ENCODE results near the gene TOP2B. TPM values are rescaled to one million over a fixed set of nuclear protein-coding genes. Genes with fewer than 3 reads are reported as not detected.

Gene TOP2B
- total and polyA plus RNA-seq, 5 donors: 63.6 to 112 (median 99.9) TPM

- ATAC-seq (no peak), DNase-seq (no peak)
- H3K27ac ChIP-seq (ENCODE audit: low read length): no peak overlapping the region
- H3K4me1 ChIP-seq (ENCODE audit: control insufficient read depth, insufficient read depth, low read length): no peaks in the 10 kb centered on the region
- WGBS: 93% methylated on average over 2 of the region's 2 CpGs
- no peaks in the 10 kb centered on the region for H3K9me3 ChIP-seq (ENCODE audit: control insufficient read depth, low read length)
- H3K27me3 ChIP-seq (ENCODE audit: control insufficient read depth, insufficient read depth): no peaks in the 10 kb centered on the region
- intact Hi-C loops (cut with DNase I): loop anchor here in 1 of 4 donors (10.0 kb wide), 2 partner anchors 157 to 547 kb away; partner anchors contain the start of gene RARB
- H3K4me3 ChIP-seq (ENCODE audit: low read length): no peak overlapping the region
Observed at GRCh38 chr3:25582242-25582641, 82.5 kb downstream of the TOP2B start.

- DNase-seq (no peak), ATAC-seq (no peak)
- H3K27ac ChIP-seq (ENCODE audit: low read length): no peak overlapping the region
- H3K9me3 ChIP-seq (ENCODE audit: control insufficient read depth, low read length): no peaks in the 10 kb centered on the region
- no peaks in the 10 kb centered on the region for H3K4me1 ChIP-seq (ENCODE audit: control insufficient read depth, insufficient read depth, low read length)
- no peak overlapping the region for H3K4me3 ChIP-seq (ENCODE audit: low read length)
- intact Hi-C loops (cut with DNase I): loop anchor here in 1 of 4 donors (10.0 kb wide), 2 partner anchors 157 to 547 kb away; partner anchors contain the start of gene RARB
- 95% methylated on average over 3 of the region's 3 CpGs for WGBS
- no peaks in the 10 kb centered on the region for H3K27me3 ChIP-seq (ENCODE audit: control insufficient read depth, insufficient read depth)
Observed at GRCh38 chr3:25581823-25582222, 82.9 kb downstream of the TOP2B start.

- intact Hi-C loops (cut with DNase I): loop anchor here in 1 of 4 donors (10.0 kb wide), 2 partner anchors 157 to 547 kb away; partner anchors contain the start of gene RARB
- Histone ChIP-seq H3K27ac (ENCODE audit: low read length) (no peak overlapping the region), H3K4me1 (ENCODE audit: control insufficient read depth, insufficient read depth, low read length) (no peaks in the 10 kb centered on the region), H3K4me3 (ENCODE audit: low read length) (no peak overlapping the region), H3K9me3 (ENCODE audit: control insufficient read depth, low read length) (no peaks in the 10 kb centered on the region), H3K27me3 (ENCODE audit: control insufficient read depth, insufficient read depth) (no peaks in the 10 kb centered on the region)
- no peak for DNase-seq
- no peak for ATAC-seq
- 96% methylated on average over 7 of the region's 7 CpGs for WGBS
Observed at GRCh38 chr3:25581335-25581734, 83.4 kb downstream of the TOP2B start.

- Histone ChIP-seq H3K9me3 (ENCODE audit: control insufficient read depth, low read length) (no peaks in the 10 kb centered on the region), H3K27ac (ENCODE audit: low read length) (no peak overlapping the region), H3K4me1 (ENCODE audit: control insufficient read depth, insufficient read depth, low read length) (no peaks in the 10 kb centered on the region), H3K27me3 (ENCODE audit: control insufficient read depth, insufficient read depth) (no peaks in the 10 kb centered on the region), H3K4me3 (ENCODE audit: low read length) (no peak overlapping the region)
- intact Hi-C loops (cut with DNase I): loop anchor here in 1 of 4 donors (10.0 kb wide), 2 partner anchors 156 to 546 kb away; partner anchors contain the start of gene RARB
- ATAC-seq: no peak
- DNase-seq: no peak
- WGBS: 88% methylated on average over 8 of the region's 8 CpGs
Observed at GRCh38 chr3:25580534-25580933, 84.2 kb downstream of the TOP2B start.

GRCh38 chr3:25578059-25578458 lies 86.6 kb downstream of the TOP2B start:
- DNase-seq (no peak), ATAC-seq (no peak)
- 93% methylated on average over 10 of the region's 10 CpGs for WGBS
- Histone ChIP-seq H3K4me1 (ENCODE audit: control insufficient read depth, insufficient read depth, low read length) (no peaks in the 10 kb centered on the region), H3K27me3 (ENCODE audit: control insufficient read depth, insufficient read depth) (no peaks in the 10 kb centered on the region), H3K4me3 (ENCODE audit: low read length) (no peak overlapping the region), H3K9me3 (ENCODE audit: control insufficient read depth, low read length) (no peaks in the 10 kb centered on the region), H3K27ac (ENCODE audit: low read length) (no peak overlapping the region)
- intact Hi-C loops (cut with DNase I): no loop called here

GRCh38 chr3:25576831-25577454 lies 87.8 kb downstream of the TOP2B start:
- H3K4me1 ChIP-seq (ENCODE audit: control insufficient read depth, insufficient read depth, low read length): no peaks in the 10 kb centered on the region
- DNase-seq: no peak
- 84% methylated on average over 15 of the region's 15 CpGs for WGBS
- H3K4me3 ChIP-seq (ENCODE audit: low read length): no peak overlapping the region
- no peaks in the 10 kb centered on the region for H3K27me3 ChIP-seq (ENCODE audit: control insufficient read depth, insufficient read depth)
- H3K9me3 ChIP-seq (ENCODE audit: control insufficient read depth, low read length): no peaks in the 10 kb centered on the region
- intact Hi-C loops (cut with DNase I): no loop called here
- ATAC-seq: no peak
- H3K27ac ChIP-seq (ENCODE audit: low read length): no peak overlapping the region

GRCh38 chr3:25576146-25576545 lies 88.6 kb downstream of the TOP2B start:
- ATAC-seq (no peak), DNase-seq (no peak)
- no peaks in the 10 kb centered on the region for H3K27me3 ChIP-seq (ENCODE audit: control insufficient read depth, insufficient read depth)
- 71% methylated on average over 4 of the region's 4 CpGs for WGBS
- H3K9me3 ChIP-seq (ENCODE audit: control insufficient read depth, low read length): no peaks in the 10 kb centered on the region
- H3K27ac ChIP-seq (ENCODE audit: low read length): no peak overlapping the region
- no peak overlapping the region for H3K4me3 ChIP-seq (ENCODE audit: low read length)
- no peaks in the 10 kb centered on the region for H3K4me1 ChIP-seq (ENCODE audit: control insufficient read depth, insufficient read depth, low read length)
- intact Hi-C loops (cut with DNase I): no loop called here

- ATAC-seq (no peak), DNase-seq (no peak)
- 94% methylated on average over 12 of the region's 12 CpGs for WGBS
- no peaks in the 10 kb centered on the region for H3K4me1 ChIP-seq (ENCODE audit: control insufficient read depth, insufficient read depth, low read length)
- intact Hi-C loops (cut with DNase I): no loop called here
- H3K27me3 ChIP-seq (ENCODE audit: control insufficient read depth, insufficient read depth): no peaks in the 10 kb centered on the region
- no peaks in the 10 kb centered on the region for H3K9me3 ChIP-seq (ENCODE audit: control insufficient read depth, low read length)
- H3K27ac ChIP-seq (ENCODE audit: low read length): peak overlapping the region; percentile 53
- H3K4me3 ChIP-seq (ENCODE audit: low read length): no peak overlapping the region
Observed at GRCh38 chr3:25575001-25575400, 89.7 kb downstream of the TOP2B start.

- no peak for DNase-seq
- Histone ChIP-seq H3K9me3 (ENCODE audit: control insufficient read depth, low read length) (no peaks in the 10 kb centered on the region), H3K4me1 (ENCODE audit: control insufficient read depth, insufficient read depth, low read length) (no peaks in the 10 kb centered on the region), H3K4me3 (ENCODE audit: low read length) (no peak overlapping the region), H3K27me3 (ENCODE audit: control insufficient read depth, insufficient read depth) (no peaks in the 10 kb centered on the region), H3K27ac (ENCODE audit: low read length) (peak overlapping the region; percentile 91)
- peak in 1 of 2 donors; percentile 8 for ATAC-seq
- intact Hi-C loops (cut with DNase I): no loop called here
- WGBS: 95% methylated on average over 16 of the region's 16 CpGs
Observed at GRCh38 chr3:25574172-25574765, 90.4 kb downstream of the TOP2B start.

GRCh38 chr3:25573386-25574171 lies 91.1 kb downstream of the TOP2B start:
- DNase-seq (no peak), ATAC-seq (peak; percentile 21 to 26)
- no peaks in the 10 kb centered on the region for H3K4me1 ChIP-seq (ENCODE audit: control insufficient read depth, insufficient read depth, low read length)
- intact Hi-C loops (cut with DNase I): no loop called here
- H3K27ac ChIP-seq (ENCODE audit: low read length): peak overlapping the region; percentile 91
- no peak overlapping the region for H3K4me3 ChIP-seq (ENCODE audit: low read length)
- 55% methylated on average over 19 of the region's 19 CpGs for WGBS
- H3K9me3 ChIP-seq (ENCODE audit: control insufficient read depth, low read length): no peaks in the 10 kb centered on the region
- H3K27me3 ChIP-seq (ENCODE audit: control insufficient read depth, insufficient read depth): no peaks in the 10 kb centered on the region

- intact Hi-C loops (cut with DNase I): no loop called here
- Histone ChIP-seq H3K27me3 (ENCODE audit: control insufficient read depth, insufficient read depth) (no peaks in the 10 kb centered on the region), H3K27ac (ENCODE audit: low read length) (peak overlapping the region; percentile 91), H3K4me3 (ENCODE audit: low read length) (no peak overlapping the region), H3K9me3 (ENCODE audit: control insufficient read depth, low read length) (no peaks in the 10 kb centered on the region), H3K4me1 (ENCODE audit: control insufficient read depth, insufficient read depth, low read length) (no peaks in the 10 kb centered on the region)
- WGBS: 58% methylated on average over 14 of the region's 14 CpGs
- DNase-seq: no peak
- peak in 1 of 2 donors; percentile 28 for ATAC-seq
Observed at GRCh38 chr3:25572919-25573385, 91.8 kb downstream of the TOP2B start.
